ENCODE data around the gene KCP.

Gene KCP

GRCh38 chr7:128906766-128907559 is 3.5 kb downstream of the KCP start:
- DNase-seq (ENCODE audit: low read depth), result no peak

GRCh38 chr7:128906001-128906765 is 4.3 kb downstream of the KCP start:
- no peak for DNase-seq (ENCODE audit: low read depth)

- no peak for DNase-seq (ENCODE audit: low read depth)
These were observed 5.9 kb downstream of the KCP start for GRCh38 chr7:128904381-128905197.

- DNase-seq (ENCODE audit: low read depth), result no peak
These were observed 6.7 kb downstream of the KCP start for GRCh38 chr7:128903621-128904361.

GRCh38 chr7:128902761-128903585 is 7.5 kb downstream of the KCP start:
- no peak for DNase-seq (ENCODE audit: low read depth)

GRCh38 chr7:128900237-128900636 is 10.3 kb downstream of the KCP start:
- DNase-seq (ENCODE audit: low read depth), result no peak

- no peak for DNase-seq (ENCODE audit: low read depth)
These were observed 11.1 kb downstream of the KCP start for GRCh38 chr7:128899392-128899791.

GRCh38 chr7:128895320-128895719 is 15.2 kb downstream of the KCP start:
- DNase-seq (ENCODE audit: low read depth), result no peak

GRCh38 chr7:128894101-128894440 is 16.4 kb downstream of the KCP start:
- no peak for DNase-seq (ENCODE audit: low read depth)

GRCh38 chr7:128893251-128894100 is 17.0 kb downstream of the KCP start:
- DNase-seq (ENCODE audit: low read depth), result no peak

GRCh38 chr7:128892521-128893250 is 17.8 kb downstream of the KCP start:
- no peak for DNase-seq (ENCODE audit: low read depth)

GRCh38 chr7:128891942-128892269 is 18.6 kb downstream of the KCP start:
- no peak for DNase-seq (ENCODE audit: low read depth)

GRCh38 chr7:128891110-128891941 is 19.2 kb downstream of the KCP start:
- DNase-seq (ENCODE audit: low read depth), result no peak

GRCh38 chr7:128890306-128891109 is 20.0 kb downstream of the KCP start:
- no peak for DNase-seq (ENCODE audit: low read depth)

- no peak for DNase-seq (ENCODE audit: low read depth)
These were observed 21.4 kb downstream of the KCP start for GRCh38 chr7:128889121-128889520.

GRCh38 chr7:128888756-128889095 is 21.8 kb downstream of the KCP start:
- DNase-seq (ENCODE audit: low read depth), result no peak

GRCh38 chr7:128888039-128888755 is 22.3 kb downstream of the KCP start:
- DNase-seq (ENCODE audit: low read depth), result no peak

Data from T-helper 22 cell (primary cell).